WTC11 (cell line): ENCODE data around the gene RRP36.

ENCODE experiments used
- ELF4 ChIP-seq: sonication (generic); formaldehyde crosslinking; IDR thresholded peaks from 2 replicates; pipeline ENCODE4 v1.8.1; 2022; ENCODE audit warnings: low read depth, mild to moderate bottlenecking, moderate library complexity, missing genetic modification reagents
- JUN ChIP-seq: sonication (generic); formaldehyde crosslinking; IDR thresholded peaks from 2 replicates; pipeline ENCODE4 v1.8.0; 2023; ENCODE audit warnings: mild to moderate bottlenecking, missing genetic modification reagents
- NR1H2 ChIP-seq: sonication (generic); formaldehyde crosslinking; IDR thresholded peaks from 2 replicates; pipeline ENCODE4 v1.9.0; 2021; ENCODE audit warnings: mild to moderate bottlenecking, moderate library complexity, missing genetic modification reagents
- NR3C1 ChIP-seq: sonication (generic); formaldehyde crosslinking; conservative IDR thresholded peaks from 2 replicates; pipeline ENCODE4 v1.8.1; 2023; ENCODE audit warnings: low read depth, mild to moderate bottlenecking, missing genetic modification reagents
- RELA ChIP-seq: sonication (generic); formaldehyde crosslinking; IDR thresholded peaks from 2 replicates; pipeline ENCODE4 v1.8.1; 2022; ENCODE audit warnings: missing genetic modification reagents, mild to moderate bottlenecking, borderline replicate concordance
- TEAD4 ChIP-seq: sonication (generic); formaldehyde crosslinking; IDR thresholded peaks from 2 replicates; pipeline ENCODE4 v1.8.0; 2022; ENCODE audit warnings: mild to moderate bottlenecking, missing genetic modification reagents
- ZNF138 ChIP-seq: sonication (generic); formaldehyde crosslinking; conservative IDR thresholded peaks from 2 replicates; pipeline ENCODE4 v1.8.1; 2022; ENCODE audit warnings: mild to moderate bottlenecking, moderate library complexity, missing genetic modification reagents
- ZNF416 ChIP-seq: fragments of 250-450 bp; sonication (Bioruptor Pico); IDR thresholded peaks from 2 replicates; pipeline ENCODE4 v1.9.0; 2021; ENCODE audit warnings: mild to moderate bottlenecking, inconsistent platforms
- TF ChIP-seq, protein P1 (sequence below): fragments of 200-600 bp; IDR thresholded peaks from 2 replicates; pipeline ENCODE4 v1.8.0; 2022; ENCODE audit warnings: antibody characterized with exemption
- TF ChIP-seq, protein P2 (sequence below): sonication (generic); formaldehyde crosslinking; IDR thresholded peaks from 2 replicates; pipeline ENCODE4 v1.8.1; 2023; ENCODE audit warnings: mild to moderate bottlenecking, missing genetic modification reagents, borderline replicate concordance
- TF ChIP-seq, protein P3 (sequence below): sonication (generic); formaldehyde crosslinking; IDR thresholded peaks from 2 replicates; pipeline ENCODE4 v1.8.0; 2022; ENCODE audit warnings: mild to moderate bottlenecking, missing genetic modification reagents

DNA sequence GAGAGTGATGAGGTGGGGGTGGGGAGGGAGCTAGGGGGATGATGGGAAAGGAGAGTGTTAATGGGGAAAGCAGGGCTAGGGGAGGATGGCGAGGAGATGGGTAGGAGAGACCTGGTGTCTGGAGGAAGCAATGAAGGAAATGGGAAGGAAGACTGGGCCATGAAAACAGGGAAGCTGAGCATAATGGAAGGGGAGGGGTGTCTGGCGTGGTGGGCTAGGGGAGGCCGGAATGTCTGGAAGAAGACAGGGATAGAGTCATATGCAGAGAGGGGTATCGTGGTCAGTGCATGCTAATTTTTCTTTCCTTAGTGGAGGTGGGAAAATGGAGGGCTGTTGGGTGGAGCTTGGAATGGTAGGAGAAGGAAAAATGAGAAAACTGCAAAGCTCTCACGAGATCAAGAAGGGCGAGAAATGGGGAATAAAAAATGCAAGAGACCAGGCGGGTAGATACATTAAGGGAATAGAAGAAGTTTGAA lies 7.0 kb upstream of the RRP36 start:
- TF ChIP-seq RELA (CRISPR knock-in tag), result no peak
- TF ChIP-seq, protein P1, sequence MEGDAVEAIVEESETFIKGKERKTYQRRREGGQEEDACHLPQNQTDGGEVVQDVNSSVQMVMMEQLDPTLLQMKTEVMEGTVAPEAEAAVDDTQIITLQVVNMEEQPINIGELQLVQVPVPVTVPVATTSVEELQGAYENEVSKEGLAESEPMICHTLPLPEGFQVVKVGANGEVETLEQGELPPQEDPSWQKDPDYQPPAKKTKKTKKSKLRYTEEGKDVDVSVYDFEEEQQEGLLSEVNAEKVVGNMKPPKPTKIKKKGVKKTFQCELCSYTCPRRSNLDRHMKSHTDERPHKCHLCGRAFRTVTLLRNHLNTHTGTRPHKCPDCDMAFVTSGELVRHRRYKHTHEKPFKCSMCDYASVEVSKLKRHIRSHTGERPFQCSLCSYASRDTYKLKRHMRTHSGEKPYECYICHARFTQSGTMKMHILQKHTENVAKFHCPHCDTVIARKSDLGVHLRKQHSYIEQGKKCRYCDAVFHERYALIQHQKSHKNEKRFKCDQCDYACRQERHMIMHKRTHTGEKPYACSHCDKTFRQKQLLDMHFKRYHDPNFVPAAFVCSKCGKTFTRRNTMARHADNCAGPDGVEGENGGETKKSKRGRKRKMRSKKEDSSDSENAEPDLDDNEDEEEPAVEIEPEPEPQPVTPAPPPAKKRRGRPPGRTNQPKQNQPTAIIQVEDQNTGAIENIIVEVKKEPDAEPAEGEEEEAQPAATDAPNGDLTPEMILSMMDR, result no peak
- TF ChIP-seq ZNF416 (CRISPR knock-in tag), result no peak
- TF ChIP-seq, protein P2, sequence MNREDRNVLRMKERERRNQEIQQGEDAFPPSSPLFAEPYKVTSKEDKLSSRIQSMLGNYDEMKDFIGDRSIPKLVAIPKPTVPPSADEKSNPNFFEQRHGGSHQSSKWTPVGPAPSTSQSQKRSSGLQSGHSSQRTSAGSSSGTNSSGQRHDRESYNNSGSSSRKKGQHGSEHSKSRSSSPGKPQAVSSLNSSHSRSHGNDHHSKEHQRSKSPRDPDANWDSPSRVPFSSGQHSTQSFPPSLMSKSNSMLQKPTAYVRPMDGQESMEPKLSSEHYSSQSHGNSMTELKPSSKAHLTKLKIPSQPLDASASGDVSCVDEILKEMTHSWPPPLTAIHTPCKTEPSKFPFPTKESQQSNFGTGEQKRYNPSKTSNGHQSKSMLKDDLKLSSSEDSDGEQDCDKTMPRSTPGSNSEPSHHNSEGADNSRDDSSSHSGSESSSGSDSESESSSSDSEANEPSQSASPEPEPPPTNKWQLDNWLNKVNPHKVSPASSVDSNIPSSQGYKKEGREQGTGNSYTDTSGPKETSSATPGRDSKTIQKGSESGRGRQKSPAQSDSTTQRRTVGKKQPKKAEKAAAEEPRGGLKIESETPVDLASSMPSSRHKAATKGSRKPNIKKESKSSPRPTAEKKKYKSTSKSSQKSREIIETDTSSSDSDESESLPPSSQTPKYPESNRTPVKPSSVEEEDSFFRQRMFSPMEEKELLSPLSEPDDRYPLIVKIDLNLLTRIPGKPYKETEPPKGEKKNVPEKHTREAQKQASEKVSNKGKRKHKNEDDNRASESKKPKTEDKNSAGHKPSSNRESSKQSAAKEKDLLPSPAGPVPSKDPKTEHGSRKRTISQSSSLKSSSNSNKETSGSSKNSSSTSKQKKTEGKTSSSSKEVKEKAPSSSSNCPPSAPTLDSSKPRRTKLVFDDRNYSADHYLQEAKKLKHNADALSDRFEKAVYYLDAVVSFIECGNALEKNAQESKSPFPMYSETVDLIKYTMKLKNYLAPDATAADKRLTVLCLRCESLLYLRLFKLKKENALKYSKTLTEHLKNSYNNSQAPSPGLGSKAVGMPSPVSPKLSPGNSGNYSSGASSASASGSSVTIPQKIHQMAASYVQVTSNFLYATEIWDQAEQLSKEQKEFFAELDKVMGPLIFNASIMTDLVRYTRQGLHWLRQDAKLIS (CRISPR knock-in tag), result no peak
- no peak for TF ChIP-seq JUN (CRISPR knock-in tag)
- no peak for TF ChIP-seq ELF4 (CRISPR knock-in tag)
- TF ChIP-seq NR1H2 (CRISPR knock-in tag), result no peak
- no peak for TF ChIP-seq NR3C1 (CRISPR knock-in tag)
- TF ChIP-seq TEAD4 (CRISPR knock-in tag), result no peak
- TF ChIP-seq ZNF138 (CRISPR knock-in tag), result no peak
- TF ChIP-seq, protein P3, sequence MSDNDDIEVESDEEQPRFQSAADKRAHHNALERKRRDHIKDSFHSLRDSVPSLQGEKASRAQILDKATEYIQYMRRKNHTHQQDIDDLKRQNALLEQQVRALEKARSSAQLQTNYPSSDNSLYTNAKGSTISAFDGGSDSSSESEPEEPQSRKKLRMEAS, result no peak
